HK-2 (cell line): ENCODE measurements around the gene MYCT1.

Experiments
- DNase-seq: peaks from one replicate; pipeline ENCODE4 v3.0.0-alpha.2; 2018; ENCODE audit not compliant: unreplicated experiment

MYCT1 gene

DNA sequence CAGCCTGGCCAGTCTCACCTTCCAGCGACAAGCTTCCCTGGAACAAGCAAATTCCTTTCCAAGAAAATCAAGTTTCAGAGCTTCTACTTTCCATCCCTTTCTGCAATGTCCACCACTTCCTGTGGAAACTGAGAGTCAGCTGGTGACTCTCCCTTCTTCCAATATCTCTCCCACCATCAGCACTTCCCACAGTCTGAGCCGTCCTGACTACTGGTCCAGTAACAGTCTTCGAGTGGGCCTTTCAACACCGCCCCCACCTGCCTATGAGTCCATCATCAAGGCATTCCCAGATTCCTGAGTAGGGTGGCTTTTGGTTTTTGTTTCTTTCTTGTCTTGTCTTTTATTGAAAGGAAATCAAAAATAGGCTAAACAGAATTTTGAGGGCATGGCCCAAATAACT, 24.3 kb downstream of the MYCT1 start:
- no peak for DNase-seq

DNA sequence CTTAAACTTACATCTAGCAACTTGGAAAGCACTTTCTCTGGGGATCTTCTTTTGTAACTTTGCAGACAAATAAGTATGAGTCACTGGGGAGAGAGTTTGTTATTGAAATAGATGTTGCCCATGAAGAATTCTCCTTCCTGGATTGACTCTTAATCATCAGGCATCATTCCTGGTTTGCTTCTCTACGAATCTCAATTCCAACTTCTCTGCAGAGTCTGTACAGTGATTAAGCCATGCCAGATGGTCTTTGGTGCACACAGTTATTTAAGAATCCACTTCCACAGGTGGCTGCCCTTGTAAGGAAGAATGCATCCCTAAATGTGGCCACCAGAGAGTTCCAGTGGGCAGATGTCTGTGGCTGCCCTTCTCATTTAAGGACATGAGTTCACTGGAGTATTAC, 25.7 kb downstream of the MYCT1 start:
- DNase-seq: no peak

DNA sequence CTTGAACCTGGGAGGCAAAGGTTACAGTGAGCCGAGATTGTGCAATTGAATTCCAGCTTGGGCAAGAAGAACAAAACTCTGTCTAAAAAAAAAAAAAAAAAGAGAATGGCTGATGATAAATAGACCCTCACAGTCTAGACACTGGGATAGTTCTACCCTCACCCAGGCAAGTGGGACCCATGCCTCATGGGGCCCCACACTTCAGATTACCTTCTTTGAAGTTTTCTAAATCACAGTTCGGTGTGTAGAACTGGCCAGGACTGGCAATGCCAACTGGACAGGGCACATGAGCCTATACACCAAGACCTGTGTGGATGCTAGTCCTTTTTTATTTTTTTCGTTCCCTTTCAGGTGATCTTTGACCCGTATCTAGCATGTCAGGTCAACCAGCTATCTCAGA, 28.6 kb downstream of the MYCT1 start:
- DNase-seq: no peak

DNA sequence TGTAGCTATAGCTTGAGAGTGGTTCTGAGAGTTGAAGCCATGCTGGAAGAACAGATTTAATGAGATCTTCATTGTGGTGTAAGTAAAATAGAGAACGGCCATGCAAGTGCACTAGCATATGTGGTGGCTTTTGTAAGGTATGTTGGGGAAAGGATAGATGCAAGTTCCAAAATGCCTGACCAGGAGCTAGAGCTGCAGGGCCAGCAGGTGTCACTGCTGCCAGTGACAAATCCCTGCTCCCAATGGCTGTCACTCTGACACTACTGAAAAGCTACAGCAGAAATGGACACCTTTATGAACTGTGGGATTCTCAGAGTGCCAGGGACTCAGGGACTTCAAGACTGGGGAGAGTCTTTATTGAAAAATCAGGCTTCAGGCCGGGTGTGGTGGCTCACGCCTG, 29.8 kb downstream of the MYCT1 start:
- DNase-seq: no peak

DNA sequence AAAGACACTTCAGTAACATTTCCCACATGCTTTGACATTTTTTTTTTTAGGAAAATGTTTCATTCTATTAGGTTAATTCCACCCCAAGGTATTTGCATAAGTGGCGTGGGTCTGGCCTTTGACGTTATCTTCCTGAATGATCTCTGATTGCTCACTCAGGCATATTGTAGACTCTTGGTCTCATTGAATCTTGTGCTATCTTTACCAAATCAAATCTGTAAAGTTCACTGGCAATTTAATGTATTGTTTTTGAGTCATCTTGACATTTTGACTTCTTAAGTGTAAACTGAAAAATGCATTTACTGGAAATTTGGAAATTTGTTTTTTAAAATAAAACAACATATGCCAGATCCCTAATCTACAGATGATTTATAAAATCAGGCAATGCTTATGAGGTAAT, 36.9 kb downstream of the MYCT1 start:
- no peak for DNase-seq

DNA sequence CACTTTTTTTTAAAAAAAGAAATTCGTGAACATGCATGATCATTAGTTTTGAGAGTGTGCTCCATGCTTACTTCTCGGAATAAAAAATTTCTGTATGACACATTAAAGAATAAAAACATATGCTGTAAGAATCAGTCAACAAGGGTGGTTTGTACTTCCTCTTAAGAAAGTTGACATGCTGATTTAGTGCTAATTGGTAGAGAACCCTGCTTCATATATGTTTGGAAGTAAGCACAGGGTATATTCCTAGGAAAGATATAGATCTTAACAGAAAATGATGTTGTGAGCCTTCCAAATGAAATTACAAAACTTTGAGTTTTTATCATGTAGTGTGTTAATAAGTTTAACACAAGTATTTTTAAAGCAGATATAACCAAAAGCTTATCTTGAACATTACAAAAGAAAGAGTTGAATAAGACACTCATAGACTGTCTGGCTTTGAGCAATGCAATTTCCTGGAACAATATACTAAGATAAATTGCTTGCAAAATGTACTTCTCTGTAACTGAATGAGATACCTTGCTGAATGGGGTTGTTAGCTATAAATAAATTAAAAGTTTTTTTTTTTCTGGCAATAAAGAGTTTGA, 39.1 kb downstream of the MYCT1 start:
- no peak for DNase-seq

DNA sequence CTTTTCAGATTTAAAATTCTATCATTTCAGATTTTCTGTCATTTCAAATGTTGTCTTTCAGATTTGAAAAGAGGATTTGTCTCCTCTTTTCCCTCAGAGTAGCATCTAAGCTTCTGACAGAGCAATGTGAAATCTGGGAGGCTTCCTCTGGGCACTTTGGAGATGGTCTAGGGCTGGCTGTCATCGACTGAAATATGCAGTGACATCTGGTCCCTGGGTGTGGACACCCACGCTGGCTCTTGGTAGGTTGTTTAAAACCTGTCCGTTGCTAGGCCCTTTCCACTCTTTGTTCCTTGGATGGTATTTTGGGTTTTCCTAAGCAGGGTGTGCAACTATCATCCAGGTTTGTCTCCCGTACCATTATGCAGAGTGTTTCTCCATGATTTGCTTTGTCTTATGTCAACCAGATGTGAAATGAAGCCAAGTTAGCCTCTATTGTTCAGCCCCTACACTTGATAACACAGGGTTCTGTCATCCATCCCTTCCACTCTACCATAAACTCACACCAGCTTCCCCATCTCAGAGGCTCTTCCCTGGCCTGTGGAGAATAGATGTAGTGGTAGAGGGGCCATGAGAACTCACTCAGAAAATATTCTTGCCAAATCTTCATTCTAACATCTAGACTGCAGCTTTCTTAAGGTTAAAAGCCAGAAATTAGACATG, 47.9 kb downstream of the MYCT1 start:
- DNase-seq: no peak

DNA sequence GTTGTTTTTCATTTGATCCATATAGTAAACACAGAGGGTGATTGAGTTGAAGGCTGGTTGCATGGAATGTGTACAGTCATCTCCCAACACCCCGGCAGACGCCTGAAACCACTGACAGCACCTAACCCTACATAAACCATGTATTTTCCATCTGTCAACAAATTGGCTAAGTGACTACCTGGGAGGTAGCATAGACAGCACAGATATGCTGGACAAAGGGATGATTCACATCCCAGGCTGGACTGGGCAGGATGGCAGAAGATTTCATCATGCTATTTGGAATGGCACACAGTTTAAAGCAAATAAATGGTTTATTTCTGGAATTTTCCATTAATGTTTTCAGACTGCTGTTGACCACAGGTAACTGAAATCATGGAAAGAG, 48.5 kb downstream of the MYCT1 start:
- DNase-seq: peak; percentile 24

DNA sequence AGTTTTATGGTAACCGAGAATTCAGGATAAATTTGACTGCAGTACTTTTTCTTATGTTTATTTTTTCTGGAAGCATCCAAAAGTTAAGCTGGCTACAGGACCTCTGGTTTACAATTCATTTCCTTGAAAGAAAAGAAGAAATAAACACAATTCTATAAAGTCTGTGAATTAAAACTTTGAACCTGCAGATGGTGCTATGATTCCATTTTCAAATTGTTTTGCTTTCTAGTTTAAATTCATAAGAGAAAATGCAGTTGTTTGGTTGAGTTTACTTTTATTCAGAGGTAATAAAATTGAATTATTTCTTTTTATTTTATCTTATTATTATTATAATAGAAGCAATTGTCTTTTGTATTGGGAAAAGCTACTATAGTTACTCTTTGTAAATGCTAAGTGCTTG, 51.1 kb downstream of the MYCT1 start:
- no peak for DNase-seq

DNA sequence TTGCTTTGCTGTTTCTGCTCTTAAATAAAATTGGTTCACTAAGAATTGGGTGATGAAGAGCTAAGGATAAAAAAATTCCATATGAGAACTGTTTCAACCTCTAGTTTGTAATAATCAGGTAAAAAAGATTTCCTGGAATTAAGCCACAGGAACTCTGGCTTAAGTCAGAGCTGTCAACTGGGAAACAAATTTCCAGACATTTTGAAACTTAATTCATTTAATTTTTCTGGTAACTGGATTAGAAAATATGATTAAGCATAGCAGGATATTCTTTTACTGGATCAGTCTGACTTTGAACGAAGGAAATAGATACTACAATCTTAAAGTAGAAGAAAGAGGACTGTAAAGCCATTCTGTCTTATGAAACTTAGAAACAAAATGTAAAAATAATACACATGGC, 51.6 kb downstream of the MYCT1 start:
- no peak for DNase-seq

DNA sequence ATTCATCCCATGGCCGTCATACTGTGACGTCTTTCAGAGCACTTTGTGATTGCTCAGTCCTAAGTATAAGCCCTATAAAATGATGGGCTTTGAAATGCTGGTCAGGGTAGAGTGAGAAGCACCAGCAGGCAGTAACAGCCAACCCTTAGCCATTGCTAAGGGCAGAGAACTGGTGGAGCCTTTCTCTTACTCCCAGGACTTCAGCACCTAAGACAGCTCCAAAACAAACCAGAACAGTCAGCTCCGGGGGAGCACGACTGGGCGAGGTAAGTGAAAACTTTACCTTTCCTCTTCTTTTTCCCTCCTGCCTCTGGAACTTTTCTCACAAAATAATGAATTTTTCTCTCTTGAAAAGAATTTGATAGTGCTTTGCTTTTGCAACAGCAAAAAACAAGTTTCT, 53.0 kb downstream of the MYCT1 start, which contains the start of gene VIP:
Gene VIP, plus strand, starts transcription at position 104 of the 400 bp plus-strand sequence. CDS start 1,381 bp downstream, outside the sequence.
- DNase-seq: peak; percentile 14

DNA sequence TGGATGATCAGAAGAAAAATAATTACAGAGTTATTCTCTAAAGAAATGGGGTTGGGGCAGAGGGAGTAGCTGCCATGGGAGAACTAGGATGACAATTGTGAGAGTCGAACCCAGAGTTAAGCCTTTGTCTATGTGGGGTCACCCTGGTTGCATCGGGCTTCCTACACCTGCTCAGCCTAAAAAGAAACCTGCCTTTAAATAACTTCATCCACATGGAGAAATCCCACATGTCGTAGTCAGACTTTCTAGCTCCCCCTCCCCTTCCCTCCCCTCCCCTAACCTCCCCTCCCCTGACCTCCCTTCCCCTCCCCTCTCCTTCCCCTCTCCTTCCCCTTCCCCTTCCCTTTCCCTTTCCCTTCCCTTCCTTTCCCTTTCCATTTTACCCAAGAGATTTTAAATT, 67.6 kb downstream of the MYCT1 start:
- DNase-seq: no peak

DNA sequence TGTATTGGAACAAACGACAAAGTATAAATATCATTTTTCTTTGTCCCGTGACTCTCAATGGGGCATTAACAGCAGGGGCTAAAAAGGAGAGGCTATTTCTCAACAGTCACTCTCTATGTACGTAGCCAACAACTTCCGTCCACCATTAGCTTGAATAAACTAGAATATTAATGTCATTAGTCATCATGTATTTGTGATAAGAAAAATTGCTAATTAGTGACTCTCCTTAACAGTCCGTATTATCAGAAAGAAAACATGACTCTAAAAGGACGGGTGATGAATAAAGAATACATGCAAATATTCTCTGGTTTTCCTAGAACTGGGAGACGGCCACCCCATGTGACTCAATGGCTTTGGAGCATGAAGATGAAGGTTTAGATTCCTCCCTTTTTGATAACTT, 71.5 kb downstream of the MYCT1 start:
- DNase-seq: no peak

DNA sequence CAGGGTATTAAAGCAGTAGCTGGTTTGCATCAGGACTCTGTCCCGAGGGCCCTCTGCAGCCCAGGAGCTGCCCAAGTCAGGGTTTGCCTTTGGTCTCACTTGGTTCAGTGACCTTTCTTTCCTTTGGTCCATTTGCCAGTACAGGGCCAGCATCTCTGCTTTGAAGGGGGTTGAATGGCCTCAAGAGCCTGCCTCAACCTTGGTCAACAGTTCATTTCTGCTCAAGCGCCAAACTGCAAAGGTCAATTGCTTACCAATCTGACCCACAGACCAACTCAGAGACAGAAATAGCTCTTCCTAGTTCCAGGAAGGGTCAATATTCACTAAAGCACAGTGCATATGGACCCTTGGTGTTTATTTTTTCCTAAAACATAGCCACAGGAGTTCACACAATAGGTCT, 72.3 kb downstream of the MYCT1 start:
- no peak for DNase-seq

DNA sequence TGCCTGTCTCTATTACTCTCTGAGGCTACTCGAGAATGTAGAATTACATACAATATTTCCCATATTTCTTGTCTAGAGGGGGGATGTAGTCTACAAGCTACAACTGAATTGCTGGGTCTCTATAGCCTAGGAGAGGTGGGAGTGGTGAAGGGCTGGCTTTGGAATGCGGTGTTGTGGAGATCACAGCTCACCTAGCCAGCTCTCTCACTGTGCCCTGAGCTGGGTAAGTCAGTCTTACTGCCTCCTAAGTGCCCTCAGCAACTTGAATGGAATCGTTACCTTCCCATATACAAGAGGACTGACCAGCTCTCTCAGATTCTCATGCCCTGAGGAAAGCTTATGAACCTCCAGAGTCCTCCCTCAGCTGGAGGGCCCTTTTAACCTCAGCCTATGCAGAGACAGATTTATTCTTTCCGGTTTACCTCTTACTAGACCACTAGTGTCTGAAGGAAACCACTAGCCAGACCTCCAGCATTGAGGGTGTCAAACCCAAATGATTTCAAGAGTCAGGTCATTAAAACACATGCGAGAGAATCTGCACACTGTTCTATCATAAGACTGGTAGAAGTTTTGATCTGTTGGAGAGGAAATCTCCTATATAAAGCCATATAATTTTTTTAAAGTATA, 73.5 kb downstream of the MYCT1 start:
- DNase-seq: no peak
